SK-N-SH treated with all-trans-retinoic acid at 6 μM for 48 hours (cell line): Measurements from ENCODE around the gene LDLRAD2.

ENCODE experiments used
- ISL1 ChIP-seq: fragments of 250-450 bp; sonication (Bioruptor Pico); IDR thresholded peaks from 2 replicates; pipeline ENCODE4 v2.1.2; 2022; ENCODE audit warnings: mild to moderate bottlenecking, moderate library complexity
- TOX ChIP-seq: fragments of 250-450 bp; sonication (Bioruptor Pico); IDR thresholded peaks from 2 replicates; pipeline ENCODE4 v1.8.0; 2021; ENCODE audit warnings: mild to moderate bottlenecking, moderate library complexity, borderline replicate concordance
- TF ChIP-seq, protein P1 (sequence below): fragments of 250-450 bp; sonication (Bioruptor Pico); IDR thresholded peaks from 2 replicates; pipeline ENCODE4 v1.8.0; 2020; ENCODE audit warnings: mild to moderate bottlenecking, moderate library complexity, borderline replicate concordance

DNA sequence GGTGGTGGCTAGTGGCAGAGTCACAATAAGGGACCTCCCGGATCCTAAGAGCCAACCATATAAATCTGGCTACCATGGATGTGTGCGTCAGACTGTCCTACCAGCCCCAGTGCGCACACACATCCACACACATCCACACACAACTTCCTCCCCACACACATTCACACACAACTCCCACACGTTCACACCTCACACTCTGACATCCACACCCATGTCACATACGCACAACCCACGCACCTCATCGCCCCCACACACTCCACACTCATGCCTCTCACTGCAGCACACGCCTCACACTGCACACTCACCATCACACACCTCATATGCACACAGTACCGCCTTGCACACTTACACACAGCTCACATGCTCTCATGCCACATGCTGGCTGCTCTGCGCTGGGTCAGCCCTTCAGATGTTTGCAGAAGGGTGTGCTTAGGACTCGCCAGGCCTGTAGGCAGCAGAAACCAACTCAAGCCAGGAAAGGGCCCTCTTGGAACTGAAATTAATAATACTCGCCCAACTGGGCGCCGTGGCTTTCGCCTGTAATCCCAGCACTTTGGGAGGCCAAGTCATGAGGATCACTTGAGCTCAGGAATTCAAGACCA is 3.0 kb downstream of the LDLRAD2 start:
- TF ChIP-seq ISL1 (CRISPR knock-in tag) = no peak
- TF ChIP-seq, protein P1, sequence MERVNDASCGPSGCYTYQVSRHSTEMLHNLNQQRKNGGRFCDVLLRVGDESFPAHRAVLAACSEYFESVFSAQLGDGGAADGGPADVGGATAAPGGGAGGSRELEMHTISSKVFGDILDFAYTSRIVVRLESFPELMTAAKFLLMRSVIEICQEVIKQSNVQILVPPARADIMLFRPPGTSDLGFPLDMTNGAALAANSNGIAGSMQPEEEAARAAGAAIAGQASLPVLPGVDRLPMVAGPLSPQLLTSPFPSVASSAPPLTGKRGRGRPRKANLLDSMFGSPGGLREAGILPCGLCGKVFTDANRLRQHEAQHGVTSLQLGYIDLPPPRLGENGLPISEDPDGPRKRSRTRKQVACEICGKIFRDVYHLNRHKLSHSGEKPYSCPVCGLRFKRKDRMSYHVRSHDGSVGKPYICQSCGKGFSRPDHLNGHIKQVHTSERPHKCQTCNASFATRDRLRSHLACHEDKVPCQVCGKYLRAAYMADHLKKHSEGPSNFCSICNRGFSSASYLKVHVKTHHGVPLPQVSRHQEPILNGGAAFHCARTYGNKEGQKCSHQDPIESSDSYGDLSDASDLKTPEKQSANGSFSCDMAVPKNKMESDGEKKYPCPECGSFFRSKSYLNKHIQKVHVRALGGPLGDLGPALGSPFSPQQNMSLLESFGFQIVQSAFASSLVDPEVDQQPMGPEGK (CRISPR knock-in tag) = no peak
- TF ChIP-seq TOX (CRISPR knock-in tag) = no peak
